ENCODE measurements around the gene PGF. TPM values are rescaled to one million over a fixed set of nuclear protein-coding genes. Genes with fewer than 3 reads are reported as not detected.

The PGF gene
- total RNA-seq, 1 donor from 2014 or later, result 0.23 TPM

DNA sequence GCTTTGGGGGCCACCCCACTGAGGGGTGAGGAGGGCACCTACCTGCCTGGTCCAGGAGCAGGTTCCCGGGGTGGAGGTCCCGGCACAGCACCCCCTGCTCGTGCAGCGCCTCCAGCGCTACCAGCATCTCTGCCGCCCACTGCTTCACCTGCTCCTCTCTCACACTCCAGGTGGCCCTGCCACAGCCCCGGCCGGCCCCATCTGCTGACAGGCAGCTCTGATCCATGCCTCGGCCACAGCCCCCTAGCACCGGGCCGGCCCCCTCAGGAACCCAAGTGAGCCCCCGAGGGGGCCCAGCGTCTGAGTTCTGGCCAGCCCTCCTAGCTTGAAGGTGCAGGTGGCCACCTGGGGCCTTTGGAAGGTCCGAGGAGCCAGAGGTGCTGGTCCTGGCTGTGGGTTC lies 45.9 kb downstream of the PGF start:
- H3K36me3 Mint-ChIP-seq (ENCODE audit: low read depth), result peaks cover 7% of the 10 kb centered on the region
- H3K9me3 Mint-ChIP-seq, result no peaks in the 10 kb centered on the region
- no peaks in the 10 kb centered on the region for H3K27me3 Mint-ChIP-seq
- DNase-seq, result no peak
- H3K4me1 Mint-ChIP-seq, result peaks cover 5% of the 10 kb centered on the region
- no peak overlapping the region for H3K27ac Mint-ChIP-seq
- intact Hi-C loops (cut with micrococcal nuclease), result no loop called here
- no peak overlapping the region for H3K4me3 Mint-ChIP-seq

DNA sequence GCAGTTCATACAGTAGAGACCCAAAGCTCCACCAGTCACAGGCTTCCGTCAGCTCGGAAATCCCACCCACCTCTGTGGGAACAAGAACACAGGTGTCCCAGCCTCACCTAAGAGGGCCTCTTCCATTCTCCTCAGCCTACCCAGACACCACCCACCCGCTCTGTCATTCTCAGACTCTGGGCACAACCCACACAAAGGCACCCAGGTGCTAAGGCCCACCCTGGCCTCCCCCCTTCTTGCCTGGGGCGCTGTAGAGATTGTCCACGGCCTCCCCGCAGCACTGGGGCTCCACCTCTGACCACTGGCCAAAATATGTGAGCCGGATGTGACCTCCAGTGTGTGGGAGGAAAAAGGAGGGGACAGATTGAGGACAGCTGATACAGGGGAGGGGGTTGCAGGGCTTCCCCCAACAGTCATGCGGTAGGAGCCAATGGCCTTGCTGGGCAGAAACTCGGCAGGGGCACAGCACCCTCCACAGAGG lies 46.5 kb downstream of the PGF start:
- peaks cover 5% of the 10 kb centered on the region for H3K4me1 Mint-ChIP-seq
- no peaks in the 10 kb centered on the region for H3K9me3 Mint-ChIP-seq
- H3K27me3 Mint-ChIP-seq, result no peaks in the 10 kb centered on the region
- H3K36me3 Mint-ChIP-seq (ENCODE audit: low read depth), result peaks cover 11% of the 10 kb centered on the region
- intact Hi-C loops (cut with micrococcal nuclease), result no loop called here
- no peak for DNase-seq
- H3K27ac Mint-ChIP-seq, result no peak overlapping the region
- no peak overlapping the region for H3K4me3 Mint-ChIP-seq

DNA sequence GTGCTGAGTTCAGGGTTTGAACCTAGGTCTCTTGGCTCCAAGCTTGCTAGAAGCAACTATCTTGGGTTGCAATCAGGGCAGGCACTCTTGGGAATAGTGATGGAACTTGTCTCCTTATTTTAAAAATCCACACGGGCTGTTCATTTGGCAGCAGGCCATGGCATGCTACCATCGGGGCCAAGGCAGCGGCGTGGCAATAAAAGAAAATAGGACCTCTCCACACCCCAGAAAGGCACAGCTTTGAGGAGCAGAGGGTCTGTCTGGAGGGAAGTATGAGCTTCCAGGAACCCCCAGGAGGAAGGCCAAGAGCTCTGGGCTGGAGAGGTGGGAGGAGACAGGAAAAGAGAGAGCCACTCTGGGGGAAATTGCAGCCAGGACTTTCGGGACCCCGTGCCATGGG lies 47.7 kb downstream of the PGF start:
- H3K36me3 Mint-ChIP-seq (ENCODE audit: low read depth), result peaks cover 18% of the 10 kb centered on the region
- H3K4me1 Mint-ChIP-seq, result peaks cover 5% of the 10 kb centered on the region
- intact Hi-C loops (cut with micrococcal nuclease), result no loop called here
- DNase-seq, result no peak
- no peaks in the 10 kb centered on the region for H3K27me3 Mint-ChIP-seq
- H3K27ac Mint-ChIP-seq, result peak overlapping the region; percentile 8
- H3K9me3 Mint-ChIP-seq, result no peaks in the 10 kb centered on the region
- H3K4me3 Mint-ChIP-seq, result no peak overlapping the region

DNA sequence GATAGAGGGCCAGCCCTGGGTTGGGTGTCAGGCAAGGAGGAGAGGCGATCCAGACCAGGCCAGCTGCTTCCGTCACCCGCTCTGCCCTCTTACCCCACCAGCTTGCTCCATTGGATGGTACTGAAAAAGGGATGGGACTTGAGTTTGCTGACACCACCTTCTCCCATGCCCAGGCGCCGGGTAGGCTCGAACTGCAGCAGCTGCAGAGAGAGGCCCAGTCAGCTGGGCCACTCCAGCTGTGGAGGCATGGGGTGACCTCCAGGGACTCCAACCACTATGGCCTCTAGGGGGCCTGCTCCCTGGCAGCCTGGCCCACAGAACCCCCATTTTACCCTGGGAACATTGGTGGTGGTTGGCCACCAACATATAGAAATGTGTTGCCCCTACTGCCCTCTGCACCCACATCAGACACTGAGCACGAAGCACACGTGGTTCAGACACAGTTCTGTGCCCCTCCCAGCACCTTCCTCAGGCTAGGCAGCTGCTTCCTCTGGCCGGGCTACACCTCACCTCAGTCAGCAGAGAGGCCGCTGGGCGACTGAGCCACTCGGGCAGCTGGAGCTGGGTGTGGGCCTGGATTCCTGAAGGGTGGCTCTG lies 48.4 kb downstream of the PGF start:
- no peak overlapping the region for H3K27ac Mint-ChIP-seq

DNA sequence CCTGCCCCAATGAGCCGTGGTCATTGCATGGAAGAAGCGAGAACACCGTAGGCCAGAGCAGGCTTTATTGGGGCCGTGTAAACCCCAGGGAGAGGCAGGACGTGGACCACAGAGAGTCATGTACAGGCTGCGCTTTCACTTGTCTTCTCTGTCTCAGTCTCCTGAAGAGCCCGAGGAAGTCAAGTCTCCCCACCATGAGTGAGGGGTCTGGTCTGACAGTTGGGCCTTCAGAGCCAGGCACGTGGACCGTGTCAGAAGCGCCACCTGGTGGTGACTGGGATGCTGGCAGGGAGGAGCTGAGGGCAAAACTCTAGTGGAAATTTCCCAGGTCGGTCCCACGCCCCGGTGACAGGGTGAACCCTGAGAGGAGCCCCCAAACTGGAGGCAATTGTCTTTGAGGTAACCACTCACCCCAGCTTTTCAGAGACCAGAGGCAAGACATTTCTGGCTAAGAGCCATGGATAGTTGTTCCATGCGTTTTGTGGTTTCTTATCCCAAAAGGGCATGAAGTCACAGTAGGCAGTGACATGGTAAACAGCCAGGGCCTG lies 49.7 kb downstream of the PGF start:
- peak; percentile 93 for DNase-seq
- Mint-ChIP-seq H3K27ac (peak overlapping the region; percentile 41), H3K27me3 (no peaks in the 10 kb centered on the region), H3K9me3 (no peaks in the 10 kb centered on the region), H3K4me3 (no peak overlapping the region), H3K4me1 (peaks cover 5% of the 10 kb centered on the region), H3K36me3 (ENCODE audit: low read depth) (peaks cover 33% of the 10 kb centered on the region)
- intact Hi-C loops (cut with micrococcal nuclease), result loop anchor here (1.0 kb wide), 1 partner anchor 44 kb away; no protein-coding TSS in a partner anchor

More for the DNA sequence above, 48.4 kb downstream of the PGF start:
- H3K9me3 Mint-ChIP-seq, result no peaks in the 10 kb centered on the region
- H3K36me3 Mint-ChIP-seq (ENCODE audit: low read depth), result peaks cover 24% of the 10 kb centered on the region
- H3K4me3 Mint-ChIP-seq, result no peak overlapping the region
- intact Hi-C loops (cut with micrococcal nuclease), result no loop called here
- DNase-seq, result no peak
- peaks cover 5% of the 10 kb centered on the region for H3K4me1 Mint-ChIP-seq
- H3K27me3 Mint-ChIP-seq, result no peaks in the 10 kb centered on the region

DNA sequence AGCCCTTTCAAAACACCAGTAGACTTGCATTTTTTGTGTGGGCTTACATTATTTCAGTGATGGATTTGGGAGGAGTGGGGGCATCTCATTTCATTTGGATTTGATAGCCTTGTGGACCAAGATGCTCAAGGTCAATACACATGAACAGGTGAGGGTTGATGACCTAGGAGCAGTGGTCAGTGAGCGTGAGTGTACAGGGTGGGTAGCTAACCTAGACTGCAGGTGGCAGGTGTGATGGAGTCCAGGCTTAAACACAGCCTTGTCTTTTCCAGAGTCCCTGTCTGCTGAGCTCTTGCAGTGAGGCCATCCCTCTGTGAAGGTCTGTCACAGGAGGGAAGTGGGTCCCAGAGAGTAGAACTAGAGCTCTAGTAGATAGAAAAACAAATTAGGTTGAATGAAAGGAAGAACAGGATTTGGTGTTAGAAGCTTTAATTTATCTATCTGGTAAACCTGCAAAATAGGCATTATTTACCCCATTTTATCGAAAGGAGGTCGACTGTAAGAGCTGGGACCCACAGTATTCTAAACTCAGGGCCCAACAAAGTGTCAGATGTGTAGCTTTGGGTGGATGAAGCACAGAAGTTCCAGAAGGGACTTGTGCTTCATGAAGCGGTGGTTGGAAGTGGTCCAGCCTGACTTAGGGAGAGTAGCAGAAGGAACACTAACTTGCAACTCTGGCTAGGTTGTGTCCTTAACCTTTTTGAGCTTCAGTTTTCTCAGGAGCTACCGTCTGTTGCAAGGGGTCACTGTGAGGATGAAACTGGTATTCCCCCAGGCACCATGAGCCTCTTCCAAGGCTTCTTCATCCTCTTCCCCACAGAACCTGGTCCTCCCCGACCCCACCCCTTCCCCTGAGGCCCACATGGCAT lies 50.5 kb downstream of the PGF start:
- no peak for DNase-seq
- H3K4me3 Mint-ChIP-seq, result no peak overlapping the region
- peaks cover 5% of the 10 kb centered on the region for H3K4me1 Mint-ChIP-seq
- no peaks in the 10 kb centered on the region for H3K27me3 Mint-ChIP-seq
- intact Hi-C loops (cut with micrococcal nuclease), result loop anchor here (1.0 kb wide), 1 partner anchor 44 kb away; no protein-coding TSS in a partner anchor
- H3K9me3 Mint-ChIP-seq, result no peaks in the 10 kb centered on the region
- H3K36me3 Mint-ChIP-seq (ENCODE audit: low read depth), result peaks cover 39% of the 10 kb centered on the region
- peak overlapping the region; percentile 10 for H3K27ac Mint-ChIP-seq

DNA sequence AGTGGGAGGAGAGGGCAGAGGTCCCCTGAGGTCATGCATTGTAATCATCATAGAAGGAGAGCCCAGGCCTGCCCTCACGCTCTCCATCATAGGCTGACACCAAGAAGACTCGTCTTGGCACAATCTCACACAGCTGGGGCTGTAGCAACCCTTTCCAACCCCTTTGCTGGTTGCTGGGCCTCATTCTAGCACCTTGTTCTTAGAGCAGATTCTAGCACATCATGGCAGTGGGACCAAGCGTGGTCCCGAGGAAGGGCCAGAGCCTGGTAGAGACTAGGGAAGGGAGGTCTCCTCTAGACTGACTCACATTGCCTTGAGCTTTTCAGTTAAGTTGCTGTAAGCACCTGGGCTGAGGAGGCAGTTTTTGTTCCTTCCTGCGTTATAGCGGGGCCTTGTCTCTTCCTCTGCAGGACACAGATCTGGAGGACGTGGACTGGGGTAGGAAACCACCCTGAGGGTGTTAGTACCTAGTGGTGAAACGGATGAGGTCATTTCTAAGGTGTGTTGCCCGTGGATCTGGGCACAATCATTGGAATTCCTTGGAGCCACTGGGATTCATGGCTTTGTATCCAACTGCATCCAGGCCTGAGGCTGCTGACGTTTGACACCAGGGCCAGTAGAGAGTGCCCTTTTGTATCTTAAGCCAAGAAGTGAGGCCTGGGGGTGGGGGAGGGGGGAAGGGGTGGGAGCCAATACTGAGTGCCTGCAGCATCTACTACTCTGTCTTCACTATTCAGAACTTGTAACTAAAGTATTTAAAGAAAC lies 52.3 kb downstream of the PGF start:
- Mint-ChIP-seq H3K36me3 (ENCODE audit: low read depth) (peaks cover 57% of the 10 kb centered on the region), H3K9me3 (no peaks in the 10 kb centered on the region), H3K4me1 (peaks cover 5% of the 10 kb centered on the region), H3K27me3 (no peaks in the 10 kb centered on the region), H3K27ac (peak overlapping the region; percentile 7), H3K4me3 (no peak overlapping the region)
- intact Hi-C loops (cut with micrococcal nuclease), result no loop called here
- no peak for DNase-seq

DNA sequence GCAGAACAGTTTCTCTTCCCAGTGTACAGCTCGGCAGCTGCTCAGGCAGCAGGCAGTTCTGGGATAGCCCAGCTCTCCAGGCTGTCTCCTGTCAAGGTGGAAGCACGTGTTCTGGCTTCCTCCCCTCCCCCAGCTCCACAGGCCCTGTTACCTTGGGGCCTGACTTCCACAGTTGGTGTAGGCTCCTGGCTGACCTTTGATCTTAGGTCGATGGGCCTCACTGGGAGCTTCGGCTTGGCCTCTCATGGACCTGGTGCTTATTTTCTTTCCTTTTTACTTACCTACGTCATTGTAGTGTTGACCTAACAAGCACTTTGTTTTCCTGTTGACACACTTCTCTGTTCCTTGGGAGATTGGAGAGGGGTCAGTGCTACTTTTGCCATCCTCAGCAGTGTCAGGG lies 56.7 kb downstream of the PGF start:
- Mint-ChIP-seq H3K9me3 (no peaks in the 10 kb centered on the region), H3K36me3 (ENCODE audit: low read depth) (peaks cover 82% of the 10 kb centered on the region), H3K4me3 (no peak overlapping the region), H3K27ac (no peak overlapping the region), H3K27me3 (no peaks in the 10 kb centered on the region), H3K4me1 (peaks cover 6% of the 10 kb centered on the region)
- intact Hi-C loops (cut with micrococcal nuclease), result no loop called here
- no peak for DNase-seq

DNA sequence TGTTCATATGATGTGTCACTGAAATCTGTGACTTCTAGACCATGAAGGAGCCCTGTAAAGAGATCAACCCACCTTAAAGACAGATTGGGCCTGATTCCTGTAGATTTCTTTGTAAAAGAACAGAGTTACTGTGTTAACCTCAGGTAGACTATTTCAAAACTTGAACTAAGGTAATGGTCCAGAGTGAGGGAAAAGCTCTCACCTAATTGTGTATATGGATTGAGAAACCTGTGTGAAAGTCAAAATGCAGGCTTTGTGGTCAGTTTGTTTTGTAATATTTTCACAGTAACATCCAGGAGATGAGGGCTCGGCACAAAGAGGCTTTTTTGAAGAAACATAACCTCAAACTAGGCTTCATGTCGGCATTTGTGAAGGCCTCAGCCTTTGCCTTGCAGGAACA lies 57.3 kb downstream of the PGF start:
- H3K27me3 Mint-ChIP-seq, result no peaks in the 10 kb centered on the region
- H3K9me3 Mint-ChIP-seq, result no peaks in the 10 kb centered on the region
- peaks cover 9% of the 10 kb centered on the region for H3K4me1 Mint-ChIP-seq
- DNase-seq, result no peak
- H3K27ac Mint-ChIP-seq, result no peak overlapping the region
- intact Hi-C loops (cut with micrococcal nuclease), result no loop called here
- peaks cover 86% of the 10 kb centered on the region for H3K36me3 Mint-ChIP-seq (ENCODE audit: low read depth)
- no peak overlapping the region for H3K4me3 Mint-ChIP-seq

DNA sequence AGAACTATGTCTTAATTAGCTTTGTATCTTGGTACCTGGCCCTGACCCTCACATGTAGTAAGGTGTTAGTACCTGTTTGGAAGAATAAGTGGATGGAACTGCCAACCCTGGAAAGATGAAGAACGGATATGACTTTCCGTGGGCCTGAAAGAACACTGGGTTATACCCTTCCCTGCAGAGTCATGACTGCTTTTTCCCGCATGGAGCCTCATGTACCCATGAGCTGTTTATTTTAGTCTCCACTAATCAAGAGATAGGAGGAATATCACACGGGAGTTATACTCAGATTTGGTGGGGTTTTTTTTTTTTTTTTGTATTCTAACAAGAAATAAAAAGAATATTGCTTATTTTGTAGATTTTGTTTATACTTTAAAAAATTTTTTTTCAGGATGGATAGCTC lies 57.8 kb downstream of the PGF start:
- Mint-ChIP-seq H3K4me1 (peaks cover 10% of the 10 kb centered on the region), H3K4me3 (no peak overlapping the region), H3K36me3 (ENCODE audit: low read depth) (peaks cover 86% of the 10 kb centered on the region), H3K9me3 (no peaks in the 10 kb centered on the region), H3K27me3 (no peaks in the 10 kb centered on the region), H3K27ac (no peak overlapping the region)
- intact Hi-C loops (cut with micrococcal nuclease), result no loop called here
- DNase-seq, result no peak

DNA sequence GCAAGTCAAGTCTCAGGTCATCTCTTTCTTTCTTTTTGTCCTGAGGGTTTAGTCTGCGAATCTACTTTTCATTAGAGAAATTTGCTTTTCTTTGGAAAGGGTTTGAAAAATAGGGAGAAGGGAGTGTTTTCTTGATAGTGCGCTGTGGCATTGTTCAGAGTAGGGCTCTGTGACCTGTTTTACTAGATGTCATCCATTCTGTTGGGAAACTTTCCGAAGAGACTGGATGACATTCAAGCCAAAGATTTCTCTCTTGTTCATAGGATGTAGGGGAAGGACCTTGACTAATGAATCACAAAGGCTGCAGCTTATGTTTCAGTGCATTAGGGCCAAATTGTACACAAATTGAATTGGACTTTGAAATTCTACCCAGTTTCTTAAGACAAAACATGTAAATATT lies 59.0 kb downstream of the PGF start:
- intact Hi-C loops (cut with micrococcal nuclease), result no loop called here
- H3K9me3 Mint-ChIP-seq, result no peaks in the 10 kb centered on the region
- no peak overlapping the region for H3K27ac Mint-ChIP-seq
- DNase-seq, result no peak
- peaks cover 89% of the 10 kb centered on the region for H3K36me3 Mint-ChIP-seq (ENCODE audit: low read depth)
- peaks cover 10% of the 10 kb centered on the region for H3K4me1 Mint-ChIP-seq
- no peak overlapping the region for H3K4me3 Mint-ChIP-seq
- no peaks in the 10 kb centered on the region for H3K27me3 Mint-ChIP-seq

DNA sequence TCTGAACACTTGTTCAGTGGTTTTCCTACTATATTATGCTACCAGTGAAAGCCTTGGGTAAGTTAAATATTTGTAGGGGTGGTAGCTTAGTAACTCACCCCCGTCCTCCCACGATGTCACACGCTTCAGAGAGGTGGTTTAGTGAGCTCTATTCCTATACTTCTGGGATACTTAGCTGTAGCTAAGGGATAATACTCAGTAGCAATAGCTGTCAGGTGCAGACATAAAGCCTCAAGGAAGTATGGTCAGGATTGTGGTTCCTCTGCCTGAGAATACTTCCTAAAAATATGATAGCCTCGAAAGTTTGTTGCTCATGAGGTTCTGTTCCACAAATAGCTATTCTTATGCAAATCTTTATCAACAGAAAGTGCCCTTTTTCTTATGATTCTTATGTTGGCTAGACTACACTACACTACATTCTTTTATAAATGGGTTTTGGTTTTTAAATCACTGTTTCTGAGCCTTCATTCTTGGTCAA lies 61.7 kb downstream of the PGF start:
- no peaks in the 10 kb centered on the region for H3K27me3 Mint-ChIP-seq
- no peak overlapping the region for H3K4me3 Mint-ChIP-seq
- no peaks in the 10 kb centered on the region for H3K9me3 Mint-ChIP-seq
- intact Hi-C loops (cut with micrococcal nuclease), result no loop called here
- no peak for DNase-seq
- H3K27ac Mint-ChIP-seq, result peak overlapping the region; percentile 16
- H3K36me3 Mint-ChIP-seq (ENCODE audit: low read depth), result peaks cover 87% of the 10 kb centered on the region
- H3K4me1 Mint-ChIP-seq, result peaks cover 12% of the 10 kb centered on the region

DNA sequence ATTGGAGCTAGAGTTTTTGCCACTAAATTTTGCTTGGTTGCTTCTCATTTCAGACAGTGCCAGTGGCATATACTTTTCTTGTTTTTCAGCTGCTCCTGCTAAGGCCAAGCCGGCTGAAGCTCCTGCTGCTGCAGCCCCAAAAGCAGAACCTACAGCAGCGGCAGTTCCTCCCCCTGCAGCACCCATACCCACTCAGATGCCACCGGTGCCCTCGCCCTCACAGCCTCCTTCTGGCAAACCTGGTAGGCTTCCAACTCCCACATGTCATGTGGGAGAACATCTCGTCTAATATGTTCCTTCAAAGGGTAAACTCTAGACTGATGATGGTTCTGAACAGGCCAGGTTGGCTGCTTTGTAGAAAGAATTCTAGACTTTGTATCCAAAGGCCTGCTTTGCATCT lies 62.7 kb downstream of the PGF start:
- DNase-seq, result no peak
- Mint-ChIP-seq H3K27ac (no peak overlapping the region), H3K4me3 (no peak overlapping the region), H3K36me3 (ENCODE audit: low read depth) (peaks cover 82% of the 10 kb centered on the region), H3K27me3 (no peaks in the 10 kb centered on the region), H3K9me3 (no peaks in the 10 kb centered on the region), H3K4me1 (peaks cover 19% of the 10 kb centered on the region)
- intact Hi-C loops (cut with micrococcal nuclease), result no loop called here
